Mesothelial cell of epicardium (in vitro differentiated cells): ENCODE data around the gene PTTG2. TPM values are rescaled to one million over a fixed set of nuclear protein-coding genes. Genes with fewer than 3 reads are reported as not detected.

Experiments used
- DNase-seq, 2 experiments: peaks; one replicate each; pipeline ENCODE4 v3.0.0; 2021; ENCODE audit warnings: low spot score in 2 of 2; ENCODE audit not compliant: unreplicated experiment in 2 of 2
- H3K27ac Mint-ChIP-seq: 2 replicates; pipeline ENCODE4 v1.8.0; 2021; ENCODE audit warnings: mixed read lengths
- H3K27me3 Mint-ChIP-seq: 2 replicates; pipeline ENCODE4 v1.8.0; 2021; ENCODE audit warnings: low read depth, mixed read lengths
- H3K36me3 Mint-ChIP-seq: 2 replicates; pipeline ENCODE4 v1.8.0; 2021; ENCODE audit warnings: mixed read lengths
- H3K4me1 Mint-ChIP-seq: 2 replicates; pipeline ENCODE4 v1.8.0; 2021; ENCODE audit warnings: mixed read lengths
- H3K4me3 Mint-ChIP-seq: 2 replicates; pipeline ENCODE4 v1.8.0; 2021; ENCODE audit warnings: mild to moderate bottlenecking, moderate library complexity, mixed read lengths
- H3K9me3 Mint-ChIP-seq: 2 replicates; pipeline ENCODE4 v1.8.0; 2021; ENCODE audit warnings: mixed read lengths
- total RNA-seq: library from RNA; stranded (reverse); gene quantifications from 3 replicates; pipeline ENCODE4 v1.2.1, GENCODE V29; 2021
- TF ChIP-seq, protein P1 (sequence below): fragments of 200-600 bp; sonication (generic); IDR thresholded peaks from one replicate; pipeline ENCODE4 v1.5.0; 2021; ENCODE audit warnings: antibody characterized with exemption; ENCODE audit not compliant: unreplicated experiment

PTTG2 gene
- total RNA-seq, 1 donor from 2014 or later: not detected

DNA sequence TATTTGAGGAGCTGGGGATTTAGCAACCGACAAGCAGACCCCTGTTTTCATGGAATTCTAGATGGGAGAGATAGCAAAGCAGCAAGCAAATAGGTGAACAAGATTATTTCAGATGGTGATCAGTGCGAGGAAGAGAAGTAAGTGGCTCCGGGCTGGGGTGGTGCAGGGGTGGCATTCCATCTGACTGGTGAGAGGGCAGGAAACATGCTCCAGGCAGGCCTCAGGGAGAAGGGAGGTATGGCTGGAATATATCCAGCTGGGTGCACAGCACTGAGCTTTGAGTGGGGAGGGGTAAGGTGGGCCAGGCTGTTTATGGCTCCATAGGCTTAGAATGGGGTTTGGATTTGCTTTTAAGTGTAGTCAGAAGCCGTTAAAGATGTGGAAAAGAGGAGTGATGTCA, 21.2 kb downstream of the PTTG2 start:
- H3K27ac Mint-ChIP-seq: no peak overlapping the region
- H3K36me3 Mint-ChIP-seq: no peaks in the 10 kb centered on the region
- no peak overlapping the region for H3K4me3 Mint-ChIP-seq
- TF ChIP-seq, protein P1, sequence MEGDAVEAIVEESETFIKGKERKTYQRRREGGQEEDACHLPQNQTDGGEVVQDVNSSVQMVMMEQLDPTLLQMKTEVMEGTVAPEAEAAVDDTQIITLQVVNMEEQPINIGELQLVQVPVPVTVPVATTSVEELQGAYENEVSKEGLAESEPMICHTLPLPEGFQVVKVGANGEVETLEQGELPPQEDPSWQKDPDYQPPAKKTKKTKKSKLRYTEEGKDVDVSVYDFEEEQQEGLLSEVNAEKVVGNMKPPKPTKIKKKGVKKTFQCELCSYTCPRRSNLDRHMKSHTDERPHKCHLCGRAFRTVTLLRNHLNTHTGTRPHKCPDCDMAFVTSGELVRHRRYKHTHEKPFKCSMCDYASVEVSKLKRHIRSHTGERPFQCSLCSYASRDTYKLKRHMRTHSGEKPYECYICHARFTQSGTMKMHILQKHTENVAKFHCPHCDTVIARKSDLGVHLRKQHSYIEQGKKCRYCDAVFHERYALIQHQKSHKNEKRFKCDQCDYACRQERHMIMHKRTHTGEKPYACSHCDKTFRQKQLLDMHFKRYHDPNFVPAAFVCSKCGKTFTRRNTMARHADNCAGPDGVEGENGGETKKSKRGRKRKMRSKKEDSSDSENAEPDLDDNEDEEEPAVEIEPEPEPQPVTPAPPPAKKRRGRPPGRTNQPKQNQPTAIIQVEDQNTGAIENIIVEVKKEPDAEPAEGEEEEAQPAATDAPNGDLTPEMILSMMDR: no peak
- no peaks in the 10 kb centered on the region for H3K9me3 Mint-ChIP-seq
- peaks cover 28% of the 10 kb centered on the region for H3K4me1 Mint-ChIP-seq
- no peak for DNase-seq
- no peaks in the 10 kb centered on the region for H3K27me3 Mint-ChIP-seq

DNA sequence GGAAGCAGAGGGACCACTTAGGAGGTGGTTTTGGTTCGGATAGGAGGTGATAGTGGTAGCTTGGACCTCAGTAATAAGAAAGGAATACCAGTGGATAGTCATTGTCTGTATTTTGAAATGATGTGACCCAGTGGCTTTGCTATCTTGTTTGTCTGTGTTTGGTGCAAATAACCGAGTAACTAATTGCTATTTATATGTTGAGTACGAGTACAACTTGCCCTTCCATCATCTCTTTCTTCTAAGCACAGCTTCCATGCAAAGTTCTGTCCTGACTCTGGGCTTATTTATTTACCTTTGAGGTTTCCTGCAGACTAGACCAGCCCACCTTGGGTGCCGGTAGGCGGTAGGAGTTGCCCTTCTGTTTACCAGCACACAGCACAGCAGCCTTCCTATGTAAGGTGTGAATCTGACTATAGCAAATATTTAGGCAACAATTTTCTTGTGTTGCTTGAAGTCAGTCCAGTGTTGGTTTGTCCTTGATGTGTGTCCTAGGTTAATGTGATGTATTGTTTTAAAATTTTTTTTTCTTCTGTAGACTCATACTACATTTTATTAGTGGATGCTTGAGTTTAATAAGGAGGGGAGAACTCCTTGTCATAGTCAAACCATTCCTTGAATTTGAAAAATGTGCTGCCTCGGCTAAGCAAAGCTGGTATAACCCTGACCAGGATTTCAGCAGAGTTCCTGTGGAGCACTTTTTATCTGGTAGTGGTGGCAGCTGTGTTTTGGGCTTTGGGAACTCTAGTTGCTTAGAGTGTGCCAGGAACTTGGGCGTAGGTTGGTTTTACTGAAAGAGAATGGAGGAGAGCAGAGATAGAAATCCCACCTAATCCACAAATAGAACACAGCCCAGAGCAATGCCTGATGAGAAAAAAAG, 21.9 kb downstream of the PTTG2 start:
- H3K9me3 Mint-ChIP-seq: no peaks in the 10 kb centered on the region
- peak overlapping the region; percentile 36 for H3K27ac Mint-ChIP-seq
- no peaks in the 10 kb centered on the region for H3K36me3 Mint-ChIP-seq
- DNase-seq: no peak
- H3K4me3 Mint-ChIP-seq: no peak overlapping the region
- TF ChIP-seq, protein P1: no peak
- peaks cover 29% of the 10 kb centered on the region for H3K4me1 Mint-ChIP-seq
- no peaks in the 10 kb centered on the region for H3K27me3 Mint-ChIP-seq

- Mint-ChIP-seq H3K9me3 (no peaks in the 10 kb centered on the region), H3K27ac (peak overlapping the region; percentile 32), H3K4me1 (peaks cover 35% of the 10 kb centered on the region), H3K27me3 (no peaks in the 10 kb centered on the region), H3K36me3 (no peaks in the 10 kb centered on the region), H3K4me3 (no peak overlapping the region)
- no peak for DNase-seq
- TF ChIP-seq, protein P1: no peak
These were observed 22.5 kb downstream of the PTTG2 start for GRCh38 chr4:37982736-37983135.

- TF ChIP-seq, protein P1: no peak
- Mint-ChIP-seq H3K36me3 (no peaks in the 10 kb centered on the region), H3K4me1 (peaks cover 47% of the 10 kb centered on the region), H3K27me3 (no peaks in the 10 kb centered on the region), H3K4me3 (no peak overlapping the region), H3K27ac (no peak overlapping the region), H3K9me3 (no peaks in the 10 kb centered on the region)
- DNase-seq: no peak
These were observed 23.8 kb downstream of the PTTG2 start for GRCh38 chr4:37983951-37984350.

DNA sequence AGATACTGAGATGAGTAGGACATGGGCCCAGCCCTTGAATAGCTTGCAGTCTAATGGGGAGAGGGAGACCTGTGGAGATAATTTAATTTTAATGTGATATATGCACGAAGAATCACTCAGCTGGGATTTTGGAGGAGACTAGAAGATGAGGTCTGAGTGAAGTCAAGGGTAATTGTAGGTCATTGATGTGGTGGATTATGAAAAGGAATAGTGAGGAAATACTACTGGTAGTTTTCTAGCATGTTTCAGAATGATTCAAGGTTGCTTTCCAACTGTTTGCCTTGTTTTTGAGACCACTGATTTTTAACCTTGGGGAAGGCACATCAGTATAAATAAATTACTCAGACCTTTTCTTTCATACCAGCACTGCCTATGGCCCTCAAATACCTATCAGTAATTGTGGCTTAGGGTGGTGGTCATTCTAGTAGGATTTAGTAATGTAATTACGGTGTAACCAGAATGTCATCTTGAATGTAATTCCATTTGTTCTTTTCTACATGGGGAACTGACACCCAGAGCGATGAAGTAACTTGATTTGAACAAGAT, 25.6 kb downstream of the PTTG2 start:
- no peak overlapping the region for H3K27ac Mint-ChIP-seq
- H3K27me3 Mint-ChIP-seq: no peaks in the 10 kb centered on the region
- no peak for DNase-seq
- H3K4me3 Mint-ChIP-seq: no peak overlapping the region
- peaks cover 59% of the 10 kb centered on the region for H3K4me1 Mint-ChIP-seq
- no peaks in the 10 kb centered on the region for H3K9me3 Mint-ChIP-seq
- TF ChIP-seq, protein P1: no peak
- no peaks in the 10 kb centered on the region for H3K36me3 Mint-ChIP-seq
